Stimulated activated CD4-positive, alpha-beta T cell treated with anti-CD3 and anti-CD28 coated beads, TNF-alpha, amount 100 ng/mL, for 48 hours (primary cell): ENCODE measurements around the gene RAB40B.
A peak's percentile ranks its signal among the peaks of the same experiment; 100 is the strongest.
"Not testable (repeated sequence)": the region's sequence is repeated elsewhere in the genome, so short reads cannot be mapped to it uniquely, and the experiment has no call there.

ENCODE experiments used
- DNase-seq, 3 donors: peaks; one replicate each; pipeline ENCODE4 v3.0.0-alpha.2; 2020; ENCODE audit warnings: low read depth in 3 of 3

The RAB40B gene

GRCh38 chr17:82698065-82698973, at the start of gene RAB40B:
Gene RAB40B, minus strand, starts transcription at chr17:82698698. Its CDS starts 102 bp downstream, at chr17:82698596.
- peak; percentile 94 to 97 (median 97) for DNase-seq

GRCh38 chr17:82745524-82745923, 47.0 kb upstream of the RAB40B start:
- DNase-seq, result no peak

- DNase-seq, result not testable (repeated sequence)
Measured at GRCh38 chr17:82744736-82745135, 46.2 kb upstream of the RAB40B start.

GRCh38 chr17:82743344-82744219, 45.1 kb upstream of the RAB40B start:
- no peak for DNase-seq

- DNase-seq, result no peak
Measured at GRCh38 chr17:82740906-82741759, 42.6 kb upstream of the RAB40B start.

GRCh38 chr17:82737967-82738877, 39.7 kb upstream of the RAB40B start:
- no peak for DNase-seq

GRCh38 chr17:82736511-82737185, 38.1 kb upstream of the RAB40B start:
- no peak for DNase-seq

GRCh38 chr17:82734987-82735866, 36.7 kb upstream of the RAB40B start, which contains the start of gene FN3K:
Gene FN3K, plus strand, starts transcription at chr17:82735615. Its CDS starts 22 bp downstream, at chr17:82735637.
- DNase-seq, result no peak

- DNase-seq, result no peak
Measured at GRCh38 chr17:82732118-82732743, 33.7 kb upstream of the RAB40B start.

- no peak for DNase-seq
Measured at GRCh38 chr17:82729479-82730260, 31.2 kb upstream of the RAB40B start.

GRCh38 chr17:82726427-82726826, 27.9 kb upstream of the RAB40B start:
- DNase-seq, result no peak

GRCh38 chr17:82723169-82723807, 24.8 kb upstream of the RAB40B start:
- DNase-seq, result no peak

- DNase-seq, result no peak
Measured at GRCh38 chr17:82722341-82723013, 24.0 kb upstream of the RAB40B start.

- DNase-seq, result no peak
Measured at GRCh38 chr17:82720204-82720603, 21.7 kb upstream of the RAB40B start.

GRCh38 chr17:82718986-82719685, 20.6 kb upstream of the RAB40B start:
- DNase-seq, result no peak
